Left colon (tissue), 2 donors: ENCODE results near the gene KCNE3. TPM values are rescaled to one million over a fixed set of nuclear protein-coding genes. Genes with fewer than 3 reads are reported as not detected.

Experiments
- ATAC-seq: fragments of 200-7000 bp; cut with Tn5 transposase; one replicate; pipeline ENCODE4 v1.9.1; 2020; ENCODE audit warnings: mild to moderate bottlenecking, moderate library complexity
- DNase-seq, 2 donors: peaks; one replicate each; pipeline ENCODE4 v3.0.0-alpha.2; 2020
- intact Hi-C, 2 donors: fragments of 100-400 bp; cut with DNase I in 1 of 2; cut with micrococcal nuclease in 1 of 2; formaldehyde crosslinking; loops; one replicate each; pipeline versions ENCODE4 v1.11.2 to v1.14.0; 2022; cut with DNase I, micrococcal nuclease
- long read RNA-seq: library from polyadenylated mRNA; unstranded; transcript quantifications from one replicate; pipeline ENCODE4 v2.0.0, GENCODE V29; 2021
- total RNA-seq, 2 donors: library from RNA; stranded (reverse); fragmentation: NEBNext Ultra II Directional; extraction: Animal tissue kit (Norgen Biotek cat#: 25700); gene quantifications; one replicate each; pipeline ENCODE4 v1.2.1, GENCODE V29; 2021
- donor health status: DM: no; HTN: no; CAD: no.
- donor health status: DM: yes; HTN: yes; CAD: no.

The KCNE3 gene
- total RNA-seq: 10 to 100 TPM; 18.8 to 37.7 TPM
- long read RNA-seq, transcript KCNE3-201 (3 exons, 3,143 nt): major isoform, 10 of 23 reads
- long read RNA-seq, partial matches to known transcripts: 1 of 23 reads
- long read RNA-seq, other reads (novel, unspliced or antisense): 11 of 23 reads

DNA sequence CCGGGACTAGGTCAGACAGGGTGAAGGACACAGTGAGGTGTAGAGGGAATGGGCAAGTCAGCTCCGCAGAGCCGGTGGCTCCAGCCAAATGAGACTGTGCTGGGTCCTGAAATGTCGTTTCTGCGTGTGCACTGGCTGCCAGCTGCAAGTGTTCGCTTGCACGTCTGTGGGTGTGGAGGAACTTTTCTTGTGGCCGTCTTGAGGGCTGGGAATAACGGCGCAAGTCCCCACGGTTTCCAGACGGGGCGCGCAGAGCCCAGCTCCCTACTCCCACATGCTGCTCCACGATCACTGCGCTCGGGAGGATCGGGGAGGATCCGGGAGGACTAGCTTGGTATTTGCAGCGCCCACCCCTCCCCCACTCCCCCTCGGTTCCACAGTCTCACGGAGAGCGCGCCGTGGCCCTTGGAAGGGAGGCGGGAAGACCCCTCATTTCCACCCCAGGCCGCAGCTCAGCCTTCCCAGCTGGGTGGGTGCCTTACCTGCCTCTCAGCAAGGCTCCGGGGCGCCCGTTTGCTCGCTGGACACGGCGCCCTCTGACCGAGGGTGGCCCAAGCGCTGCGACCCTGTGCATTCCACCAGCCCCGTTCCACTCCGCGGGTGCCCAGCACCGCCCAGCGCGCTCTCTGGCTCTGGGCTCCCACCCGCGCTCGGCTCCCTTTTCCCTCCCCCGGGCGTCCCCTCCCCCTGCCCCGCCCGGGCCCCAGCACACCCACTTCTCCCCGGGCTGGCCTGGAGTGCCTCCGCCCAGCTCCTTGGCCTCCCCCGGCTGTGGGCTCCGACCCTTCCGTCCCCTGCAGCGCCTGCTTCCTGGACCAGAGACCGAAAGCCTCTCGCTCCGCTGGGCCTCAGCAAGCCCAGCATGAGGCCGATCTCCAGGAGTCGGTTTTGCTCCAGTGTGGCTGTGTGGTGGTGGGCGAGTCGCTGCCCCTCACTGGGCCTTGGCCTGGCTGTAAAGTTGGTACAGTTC is at the start of gene KCNE3:
Gene KCNE3 (minus strand): TSS at position 634 of the 970 bp plus-strand sequence. CDS start 9,986 bp downstream, outside the sequence.
- intact Hi-C loops: loop anchor here in 1 of 2 donors (10.0 kb wide), 1 partner anchor 278 kb away; the partner anchor contains the start of gene RNF169
- DNase-seq: peak; percentile 67 to 71
- peak; percentile 74 for ATAC-seq

DNA sequence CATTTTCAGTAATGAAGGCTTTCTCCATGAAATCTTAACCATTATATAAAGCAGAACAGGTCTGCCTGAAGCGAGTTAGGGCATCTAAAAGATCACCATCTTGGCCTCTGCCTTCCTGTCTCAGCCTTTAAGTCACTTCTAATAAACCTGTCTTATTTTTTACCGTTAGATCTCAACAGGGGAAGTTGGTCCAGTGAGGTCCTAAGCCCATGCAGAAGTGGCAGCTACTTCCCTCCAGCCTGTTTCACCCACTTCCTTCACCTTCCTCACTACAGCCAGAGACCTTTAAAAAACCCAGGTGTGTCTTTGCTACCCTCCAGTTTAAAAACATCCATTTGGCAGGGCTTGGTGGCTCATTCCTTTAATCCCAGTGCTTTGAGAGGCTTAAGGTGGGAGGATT is 40.2 kb upstream of the KCNE3 start:
- ATAC-seq: no peak
- DNase-seq: no peak
- intact Hi-C loops: no loop called here

DNA sequence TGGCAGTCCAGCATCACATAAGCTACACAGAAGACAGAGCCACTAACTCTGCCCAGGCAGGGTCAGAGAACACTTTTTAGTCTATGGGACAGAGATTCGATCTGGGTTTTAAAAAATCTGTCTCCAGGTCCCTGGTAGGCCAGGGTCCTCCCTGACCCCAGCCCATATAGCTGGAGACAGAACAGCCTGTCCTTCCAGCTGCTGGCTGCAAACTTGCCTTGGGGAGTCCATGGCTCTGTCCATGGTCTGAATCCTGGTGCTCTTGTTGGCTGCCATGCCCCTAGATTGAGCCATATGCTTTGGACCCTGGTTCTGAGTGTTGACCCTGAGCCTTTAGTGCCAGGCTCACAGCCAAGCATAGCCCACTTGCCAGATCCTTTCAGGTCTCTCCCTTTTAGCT is 39.5 kb upstream of the KCNE3 start:
- intact Hi-C loops: no loop called here
- DNase-seq (no peak), ATAC-seq (no peak)

DNA sequence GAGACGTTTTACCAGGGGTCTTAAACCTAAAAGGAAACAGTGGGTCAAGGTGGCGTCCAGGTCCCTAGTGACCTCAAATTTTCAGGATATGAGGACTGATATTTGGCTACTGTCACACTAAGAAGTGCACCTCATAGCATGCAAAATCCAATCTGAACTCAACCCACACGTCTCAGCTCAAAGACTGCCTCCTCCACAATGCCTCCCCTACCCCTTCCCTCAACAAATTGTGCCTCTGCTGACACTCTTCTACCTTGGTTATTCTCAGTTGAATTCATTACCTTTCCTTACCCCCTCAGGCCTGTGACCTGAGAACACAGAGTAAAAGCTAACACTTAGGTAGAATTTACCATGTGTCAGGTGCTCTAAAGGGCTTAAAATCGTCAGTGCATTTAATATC is 38.6 kb upstream of the KCNE3 start:
- ATAC-seq: no peak
- intact Hi-C loops: no loop called here
- no peak for DNase-seq

DNA sequence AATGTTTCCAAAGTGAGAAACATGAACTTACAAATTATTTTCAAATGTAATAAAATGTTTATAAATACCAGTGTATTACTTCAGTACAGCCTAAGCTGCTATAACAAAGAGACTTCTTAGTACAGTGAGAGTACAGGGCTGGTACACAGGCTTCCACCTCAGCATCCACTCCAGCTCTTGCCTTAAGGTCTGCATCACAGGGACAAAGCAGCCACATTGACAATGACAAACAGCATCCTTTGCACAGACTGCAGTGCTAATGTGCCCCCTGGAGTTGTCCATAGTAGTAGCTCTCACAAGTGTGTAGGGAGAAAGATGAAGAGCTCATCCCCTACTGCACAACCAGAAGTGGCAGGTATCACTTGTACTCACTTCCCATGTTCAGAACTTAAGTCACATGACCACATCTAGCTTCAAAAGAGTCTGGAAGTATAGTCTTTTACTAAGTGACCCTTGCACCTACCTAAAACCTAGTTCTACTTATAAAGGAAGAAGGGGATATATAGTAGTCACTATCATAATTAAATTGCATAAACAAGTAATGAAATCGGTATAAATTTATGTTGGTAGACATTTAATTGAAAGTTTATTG is 36.8 kb upstream of the KCNE3 start:
- no peak for ATAC-seq
- intact Hi-C loops: no loop called here
- DNase-seq: no peak

- intact Hi-C loops: no loop called here
- DNase-seq (no peak), ATAC-seq (no peak)
These were observed 27.6 kb upstream of the KCNE3 start for GRCh38 chr11:74494916-74495315.

DNA sequence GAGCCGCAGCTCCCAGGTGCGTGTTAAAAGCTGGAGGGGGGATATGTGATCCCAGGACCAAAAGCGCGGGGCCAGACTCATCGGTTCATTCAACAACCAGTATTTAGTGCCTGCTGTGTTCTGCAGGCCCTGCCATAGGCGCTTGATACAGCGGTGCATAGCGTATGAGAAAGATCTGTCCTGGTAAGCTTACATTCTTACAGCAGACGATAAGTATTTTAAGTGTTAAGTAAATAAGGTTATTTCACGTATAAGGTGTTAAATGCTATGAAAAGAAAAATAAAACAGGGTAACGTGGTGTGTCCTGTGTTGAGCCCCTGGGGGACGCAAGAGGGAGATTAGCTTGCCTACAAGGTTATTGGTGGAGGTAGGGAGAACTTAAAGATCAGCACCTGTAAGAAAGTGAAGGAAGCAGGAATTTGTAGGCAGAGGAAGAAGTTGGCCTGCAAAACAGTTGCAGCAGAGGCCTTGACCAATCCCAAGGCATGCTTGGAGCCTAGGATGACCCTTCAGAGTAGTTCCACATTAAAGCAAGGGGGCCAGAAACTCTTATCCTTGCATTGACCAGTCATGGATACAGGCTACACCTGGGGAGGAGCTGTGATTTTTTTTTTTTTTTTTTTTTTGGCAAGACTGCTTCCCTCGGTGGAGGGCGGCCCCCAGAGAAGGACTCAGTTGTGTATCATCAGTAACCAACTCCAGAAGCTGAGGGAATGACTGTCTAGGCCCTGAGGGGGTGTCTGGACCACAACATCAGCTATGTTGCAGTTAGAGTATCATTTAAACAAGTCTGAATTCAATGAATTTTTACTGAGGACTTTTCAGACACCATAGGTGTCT is 26.7 kb upstream of the KCNE3 start:
- no peak for DNase-seq

GRCh38 chr11:74492974-74493790 is 25.8 kb upstream of the KCNE3 start, which contains the start of gene LIPT2:
TSS of gene LIPT2 (minus strand) at chr11:74493724. CDS start at chr11:74493703, 21 bp downstream.
- intact Hi-C loops: no loop called here
- DNase-seq: peak; percentile 98 to 99
- ATAC-seq: peak; percentile 96

More for the DNA sequence above, 26.7 kb upstream of the KCNE3 start:
- intact Hi-C loops: no loop called here
- ATAC-seq: peak; percentile 8

DNA sequence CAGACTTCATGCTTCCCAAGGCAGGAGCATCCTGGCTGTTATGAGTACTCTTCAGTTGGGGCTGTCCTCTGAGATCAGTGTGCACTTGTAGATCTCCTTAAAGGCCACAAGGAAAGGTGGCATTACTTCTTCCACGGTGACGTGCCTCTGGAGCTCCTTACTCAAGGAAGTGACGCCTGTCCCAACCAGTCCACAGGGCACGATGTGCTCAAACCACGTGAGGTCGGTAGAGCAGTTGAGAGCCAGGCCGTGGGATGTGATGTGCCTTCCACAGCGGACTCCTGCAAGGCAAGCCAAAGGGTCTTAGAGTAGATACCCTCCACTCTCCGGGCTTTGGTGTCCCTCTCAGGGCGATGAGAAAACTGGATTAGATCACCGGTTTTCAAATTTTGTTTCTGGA is 24.7 kb upstream of the KCNE3 start:
- no peak for ATAC-seq
- intact Hi-C loops: no loop called here
- peak in 1 of 2 donors; percentile 15 for DNase-seq

- ATAC-seq: no peak
These were observed 23.6 kb upstream of the KCNE3 start for GRCh38 chr11:74490941-74491340.

DNA sequence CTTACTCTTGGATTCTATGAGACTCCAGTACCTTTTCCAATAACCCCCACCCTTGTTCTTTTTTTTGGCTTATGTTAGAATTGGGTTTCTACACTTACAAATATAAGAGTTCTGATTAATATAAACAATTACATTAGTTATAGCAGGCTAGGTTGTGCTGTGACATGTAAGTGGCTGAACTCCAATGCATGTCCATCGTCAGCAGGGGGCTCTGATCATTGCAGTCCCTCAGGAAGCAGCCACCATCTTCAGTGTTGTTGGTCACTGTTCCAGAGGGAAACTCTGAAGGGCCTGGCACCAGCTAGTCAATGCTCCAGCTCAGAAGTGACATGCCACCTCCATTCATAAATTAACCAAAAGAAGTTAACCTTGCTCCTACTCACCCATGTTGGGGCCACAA is 20.5 kb upstream of the KCNE3 start:
- intact Hi-C loops: no loop called here
- ATAC-seq (peak; percentile 42), DNase-seq (no peak)

More at GRCh38 chr11:74490941-74491340, 23.6 kb upstream of the KCNE3 start:
- intact Hi-C loops: no loop called here
- no peak for DNase-seq

GRCh38 chr11:74485868-74486267 is 18.5 kb upstream of the KCNE3 start:
- ATAC-seq: no peak
- intact Hi-C loops: no loop called here
- DNase-seq: no peak

GRCh38 chr11:74480688-74481417 is 13.5 kb upstream of the KCNE3 start:
- ATAC-seq (peak; percentile 68), DNase-seq (no peak)
- intact Hi-C loops: no loop called here

DNA sequence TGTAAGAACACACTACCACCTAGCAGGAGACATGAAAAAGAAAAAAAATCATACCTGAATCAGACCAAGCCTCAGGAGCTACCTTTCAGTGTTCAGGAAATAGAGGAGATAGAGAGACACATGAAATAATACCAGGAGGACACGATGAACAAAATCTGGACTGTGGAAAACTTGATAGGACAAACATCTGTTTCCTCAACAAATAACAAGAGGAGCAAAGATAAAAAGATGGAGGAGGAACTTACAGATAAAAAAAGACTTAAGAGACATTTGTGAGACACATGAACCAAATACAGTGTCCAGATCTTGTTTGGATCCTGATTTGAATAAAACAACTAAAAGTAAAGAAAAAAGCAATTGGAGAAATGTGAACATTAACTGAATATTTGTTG is 12.4 kb upstream of the KCNE3 start:
- DNase-seq (no peak), ATAC-seq (no peak)
- intact Hi-C loops: no loop called here

- intact Hi-C loops: no loop called here
- DNase-seq: no peak
These were observed 11.8 kb upstream of the KCNE3 start for GRCh38 chr11:74478877-74479731.

GRCh38 chr11:74476536-74476935 is 9.2 kb upstream of the KCNE3 start:
- no peak for DNase-seq
- intact Hi-C loops: no loop called here
- ATAC-seq: no peak

More at GRCh38 chr11:74478877-74479731, 11.8 kb upstream of the KCNE3 start:
- no peak for ATAC-seq
